ENCODE data around the gene GPR78. TPM values are rescaled to one million over a fixed set of nuclear protein-coding genes. Genes with fewer than 3 reads are reported as not detected.

The GPR78 gene
- total RNA-seq, 1 donor from 2014 or later, result 23.1 TPM

DNA sequence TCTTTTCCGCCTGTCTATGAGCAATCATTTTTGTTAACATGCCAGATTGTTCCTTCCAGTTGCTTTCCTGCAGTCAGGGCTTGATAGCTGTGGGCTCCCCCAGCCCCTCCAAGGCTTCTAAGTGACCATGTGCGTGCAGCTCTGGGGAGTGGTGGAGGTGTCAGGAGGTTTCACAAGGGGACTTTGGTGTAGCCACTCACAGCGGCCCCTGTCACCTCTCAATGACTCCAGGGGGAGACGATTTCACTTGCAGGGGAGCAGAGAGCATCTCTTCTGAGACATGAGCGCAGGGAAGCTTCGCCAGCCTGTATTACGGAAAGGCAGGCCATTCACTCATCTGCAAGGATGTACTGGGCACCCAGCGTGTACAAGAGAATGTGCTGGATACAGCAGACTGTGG, 3.1 kb upstream of the GPR78 start:
- intact Hi-C loops (cut with DNase I), result no loop called here
- no peaks in the 10 kb centered on the region for H3K36me3 ChIP-seq

DNA sequence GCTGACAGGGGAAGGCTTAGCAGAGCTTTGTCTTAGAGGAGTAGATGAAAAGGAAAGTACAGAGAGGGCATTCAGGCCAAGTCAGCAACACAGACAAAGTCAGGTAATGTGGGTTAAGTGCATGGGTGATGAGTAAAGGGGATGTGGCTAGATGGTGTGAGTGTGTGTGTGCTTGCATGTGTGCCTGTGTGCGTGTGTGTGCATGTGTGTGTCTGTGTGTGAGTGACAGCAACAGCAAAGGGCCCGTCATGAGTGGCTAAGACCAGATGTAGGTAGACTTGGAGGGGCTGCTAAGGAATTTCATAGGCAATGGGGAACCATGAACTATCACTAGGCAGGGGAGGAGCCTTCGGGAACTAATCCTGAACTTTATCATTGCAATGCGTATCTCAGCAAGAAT, 2.2 kb upstream of the GPR78 start:
- no peaks in the 10 kb centered on the region for H3K9me3 ChIP-seq
- H3K27me3 ChIP-seq, result peaks cover 6% of the 10 kb centered on the region
- no peak for TF ChIP-seq POLR2AphosphoS5 (IDR thresholded peaks at IDR 0.05; ENCODE audit: insufficient read depth in 1 of 2, low read depth in 1 of 2)
- TF ChIP-seq POLR2A (IDR thresholded peaks at IDR 0.05), result no peak
- TF ChIP-seq, protein P1, sequence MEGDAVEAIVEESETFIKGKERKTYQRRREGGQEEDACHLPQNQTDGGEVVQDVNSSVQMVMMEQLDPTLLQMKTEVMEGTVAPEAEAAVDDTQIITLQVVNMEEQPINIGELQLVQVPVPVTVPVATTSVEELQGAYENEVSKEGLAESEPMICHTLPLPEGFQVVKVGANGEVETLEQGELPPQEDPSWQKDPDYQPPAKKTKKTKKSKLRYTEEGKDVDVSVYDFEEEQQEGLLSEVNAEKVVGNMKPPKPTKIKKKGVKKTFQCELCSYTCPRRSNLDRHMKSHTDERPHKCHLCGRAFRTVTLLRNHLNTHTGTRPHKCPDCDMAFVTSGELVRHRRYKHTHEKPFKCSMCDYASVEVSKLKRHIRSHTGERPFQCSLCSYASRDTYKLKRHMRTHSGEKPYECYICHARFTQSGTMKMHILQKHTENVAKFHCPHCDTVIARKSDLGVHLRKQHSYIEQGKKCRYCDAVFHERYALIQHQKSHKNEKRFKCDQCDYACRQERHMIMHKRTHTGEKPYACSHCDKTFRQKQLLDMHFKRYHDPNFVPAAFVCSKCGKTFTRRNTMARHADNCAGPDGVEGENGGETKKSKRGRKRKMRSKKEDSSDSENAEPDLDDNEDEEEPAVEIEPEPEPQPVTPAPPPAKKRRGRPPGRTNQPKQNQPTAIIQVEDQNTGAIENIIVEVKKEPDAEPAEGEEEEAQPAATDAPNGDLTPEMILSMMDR (IDR thresholded peaks at IDR 0.05), result no peak
- H3K4me1 ChIP-seq, result peaks cover 5% of the 10 kb centered on the region
- H3K36me3 ChIP-seq, result no peaks in the 10 kb centered on the region
- DNase-seq (ENCODE audit: extremely low spot score in 2 of 2), result no peak
- intact Hi-C loops (cut with DNase I), result no loop called here
- no peak overlapping the region for H3K27ac ChIP-seq
- H3K4me3 ChIP-seq, result no peak overlapping the region

More for the DNA sequence above, 3.1 kb upstream of the GPR78 start:
- peaks cover 5% of the 10 kb centered on the region for H3K4me1 ChIP-seq
- no peak for TF ChIP-seq POLR2AphosphoS5 (IDR thresholded peaks at IDR 0.05; ENCODE audit: insufficient read depth in 1 of 2, low read depth in 1 of 2)
- TF ChIP-seq, protein P1 (IDR thresholded peaks at IDR 0.05), result no peak
- no peak for TF ChIP-seq POLR2A (IDR thresholded peaks at IDR 0.05)
- H3K27ac ChIP-seq, result no peak overlapping the region
- no peak for DNase-seq (ENCODE audit: extremely low spot score in 2 of 2)
- no peak overlapping the region for H3K4me3 ChIP-seq
- peaks cover 6% of the 10 kb centered on the region for H3K27me3 ChIP-seq
- no peaks in the 10 kb centered on the region for H3K9me3 ChIP-seq

DNA sequence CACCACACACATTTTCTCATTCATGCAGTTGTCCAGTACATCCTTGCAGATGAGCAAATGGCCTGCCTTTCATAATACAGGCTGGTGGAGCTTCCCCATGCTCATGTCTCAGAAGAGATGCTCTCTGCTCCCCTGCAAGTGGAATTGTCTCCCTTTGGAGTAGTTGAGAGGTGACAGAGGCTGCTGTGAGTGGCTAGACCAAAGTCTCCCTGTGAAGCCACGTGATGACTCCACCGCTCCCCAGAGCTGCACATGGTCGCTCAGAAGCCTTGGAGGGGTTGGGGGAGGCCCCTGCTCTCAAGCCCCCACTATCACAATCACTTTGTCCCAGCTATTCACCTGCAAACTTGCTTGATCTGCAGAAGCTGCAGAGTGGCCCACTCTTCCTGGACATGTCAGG, 1.5 kb upstream of the GPR78 start:
- no peak overlapping the region for H3K4me3 ChIP-seq
- TF ChIP-seq POLR2AphosphoS5 (IDR thresholded peaks at IDR 0.05; ENCODE audit: insufficient read depth in 1 of 2, low read depth in 1 of 2) (no peak), POLR2A (IDR thresholded peaks at IDR 0.05) (no peak)
- TF ChIP-seq, protein P1 (IDR thresholded peaks at IDR 0.05), result no peak
- peaks cover 5% of the 10 kb centered on the region for H3K4me1 ChIP-seq
- no peaks in the 10 kb centered on the region for H3K36me3 ChIP-seq
- peaks cover 6% of the 10 kb centered on the region for H3K27me3 ChIP-seq
- intact Hi-C loops (cut with DNase I), result no loop called here
- H3K9me3 ChIP-seq, result no peaks in the 10 kb centered on the region
- no peak overlapping the region for H3K27ac ChIP-seq
- DNase-seq (ENCODE audit: extremely low spot score in 2 of 2), result no peak

DNA sequence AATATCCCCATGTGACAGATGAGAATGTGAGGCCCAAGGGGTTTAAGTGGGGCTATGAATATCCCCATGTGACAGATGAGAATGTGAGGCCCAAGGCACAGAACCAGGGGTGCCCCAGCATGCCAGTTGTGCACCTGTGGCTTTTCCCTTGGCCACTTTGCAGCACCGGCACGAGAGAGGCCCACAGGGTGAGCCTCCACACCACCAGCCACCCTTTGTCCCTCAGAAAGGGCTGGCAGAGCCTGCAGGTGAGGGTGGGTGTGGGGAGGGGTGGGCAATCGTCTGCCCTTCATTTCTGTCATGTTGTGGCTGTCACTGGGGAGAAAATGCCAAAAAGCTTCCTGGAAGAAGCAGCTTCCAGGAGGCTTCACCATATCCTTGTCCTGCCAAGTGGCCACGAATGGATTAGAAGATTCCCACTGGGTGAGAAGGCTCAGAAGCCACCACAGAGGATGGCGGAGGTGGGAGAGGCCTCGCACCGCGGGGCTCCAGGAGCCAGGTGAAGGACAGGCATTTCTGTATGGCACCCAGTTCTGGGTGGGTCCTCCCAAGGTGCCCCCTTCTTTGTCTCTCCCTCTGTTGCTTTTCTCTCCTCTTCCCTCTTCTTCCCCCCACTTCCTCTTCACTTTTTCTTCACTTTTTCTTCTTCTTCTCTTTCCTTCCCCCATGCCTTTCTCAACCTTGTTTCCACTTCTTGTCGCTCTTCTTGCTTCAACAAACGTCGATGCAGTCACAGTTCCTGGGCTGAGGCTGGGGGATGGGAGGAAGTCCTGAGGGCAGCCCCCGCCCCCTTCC, 469 bp upstream of the GPR78 start:
- Histone ChIP-seq H3K4me1 (peaks cover 5% of the 10 kb centered on the region), H3K27ac (no peak overlapping the region), H3K36me3 (no peaks in the 10 kb centered on the region), H3K9me3 (no peaks in the 10 kb centered on the region), H3K4me3 (no peak overlapping the region), H3K27me3 (peaks cover 6% of the 10 kb centered on the region)
- intact Hi-C loops (cut with DNase I), result no loop called here
- DNase-seq (ENCODE audit: extremely low spot score in 2 of 2), result no peak
- TF ChIP-seq, protein P1 (IDR thresholded peaks at IDR 0.05), result no peak
- TF ChIP-seq POLR2AphosphoS5 (IDR thresholded peaks at IDR 0.05; ENCODE audit: insufficient read depth in 1 of 2, low read depth in 1 of 2) (no peak), POLR2A (IDR thresholded peaks at IDR 0.05) (no peak)
